Astrocyte of the cerebellum (primary cell): ENCODE measurements around the gene TPSAB1.

Experiments
- DNase-seq: peaks from one replicate; pipeline ENCODE4 v3.0.0-alpha.2; 2011; ENCODE audit warnings: low read depth
- H3K4me3 ChIP-seq: 2 replicates; pipeline ENCODE4 v1.5.1; 2011; ENCODE audit warnings: mild to moderate bottlenecking, low read depth, low read length, moderate library complexity
- in situ Hi-C: cut with HindIII; loops from 2 replicates; pipeline ENCODE4 v1.10.0; 2017; ENCODE audit warnings: low sequenced_read_pairs
- TF ChIP-seq, protein P1 (sequence below): IDR thresholded peaks from 2 replicates; pipeline ENCODE4 v1.5.1; 2012; ENCODE audit warnings: low read length, low read depth, moderate library complexity, mild to moderate bottlenecking; ENCODE audit errors: missing control alignments

Gene TPSAB1

DNA sequence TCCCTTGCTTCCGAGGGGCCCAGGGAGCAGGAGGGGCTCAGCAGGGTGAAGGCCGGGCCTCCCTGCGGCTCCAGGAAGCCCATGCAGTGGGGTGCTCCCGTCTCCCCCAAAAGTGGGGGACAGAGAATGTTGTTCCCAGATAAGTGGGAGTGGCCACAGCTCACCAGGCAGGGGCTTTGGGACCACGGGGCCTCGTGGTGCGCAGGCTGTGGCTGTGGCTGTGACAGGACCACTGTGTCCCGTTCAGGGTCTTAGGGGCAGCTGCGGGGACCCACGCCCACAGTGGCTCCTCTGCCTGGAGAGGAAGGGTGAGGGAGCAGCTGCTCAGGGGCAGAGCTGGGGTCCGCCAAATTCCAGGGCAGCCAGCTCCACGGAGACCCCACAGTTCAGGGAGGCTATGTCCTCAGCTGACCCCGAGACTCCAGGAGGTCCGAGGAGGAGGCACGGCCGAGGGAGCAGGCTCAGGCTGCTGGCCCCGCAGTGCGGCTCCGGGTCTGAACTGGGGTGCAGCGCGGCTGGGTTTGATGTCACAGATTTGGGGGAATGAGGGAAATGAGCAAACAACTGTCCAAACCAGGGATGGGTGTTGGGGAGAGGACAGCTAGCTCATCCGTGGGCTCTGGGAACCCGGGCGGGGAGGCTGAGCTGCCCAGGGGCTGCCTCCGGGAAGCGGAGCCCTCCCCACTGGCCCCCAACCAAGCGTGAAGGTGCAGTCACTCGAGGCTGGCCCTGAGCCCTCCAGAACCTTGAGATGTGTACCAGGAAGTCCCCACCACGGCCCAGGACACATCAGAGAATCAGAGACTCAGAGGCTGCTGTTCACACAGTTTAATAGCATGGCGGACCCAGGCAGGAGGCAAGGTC is 38.8 kb downstream of the TPSAB1 start:
- DNase-seq, result no peak
- TF ChIP-seq, protein P1, sequence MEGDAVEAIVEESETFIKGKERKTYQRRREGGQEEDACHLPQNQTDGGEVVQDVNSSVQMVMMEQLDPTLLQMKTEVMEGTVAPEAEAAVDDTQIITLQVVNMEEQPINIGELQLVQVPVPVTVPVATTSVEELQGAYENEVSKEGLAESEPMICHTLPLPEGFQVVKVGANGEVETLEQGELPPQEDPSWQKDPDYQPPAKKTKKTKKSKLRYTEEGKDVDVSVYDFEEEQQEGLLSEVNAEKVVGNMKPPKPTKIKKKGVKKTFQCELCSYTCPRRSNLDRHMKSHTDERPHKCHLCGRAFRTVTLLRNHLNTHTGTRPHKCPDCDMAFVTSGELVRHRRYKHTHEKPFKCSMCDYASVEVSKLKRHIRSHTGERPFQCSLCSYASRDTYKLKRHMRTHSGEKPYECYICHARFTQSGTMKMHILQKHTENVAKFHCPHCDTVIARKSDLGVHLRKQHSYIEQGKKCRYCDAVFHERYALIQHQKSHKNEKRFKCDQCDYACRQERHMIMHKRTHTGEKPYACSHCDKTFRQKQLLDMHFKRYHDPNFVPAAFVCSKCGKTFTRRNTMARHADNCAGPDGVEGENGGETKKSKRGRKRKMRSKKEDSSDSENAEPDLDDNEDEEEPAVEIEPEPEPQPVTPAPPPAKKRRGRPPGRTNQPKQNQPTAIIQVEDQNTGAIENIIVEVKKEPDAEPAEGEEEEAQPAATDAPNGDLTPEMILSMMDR, result no peak
- H3K4me3 ChIP-seq, result no peak overlapping the region
- in situ Hi-C loops, result loop anchor here (25.0 kb wide), 2 partner anchors 108 to 142 kb away; no protein-coding TSS in a partner anchor

DNA sequence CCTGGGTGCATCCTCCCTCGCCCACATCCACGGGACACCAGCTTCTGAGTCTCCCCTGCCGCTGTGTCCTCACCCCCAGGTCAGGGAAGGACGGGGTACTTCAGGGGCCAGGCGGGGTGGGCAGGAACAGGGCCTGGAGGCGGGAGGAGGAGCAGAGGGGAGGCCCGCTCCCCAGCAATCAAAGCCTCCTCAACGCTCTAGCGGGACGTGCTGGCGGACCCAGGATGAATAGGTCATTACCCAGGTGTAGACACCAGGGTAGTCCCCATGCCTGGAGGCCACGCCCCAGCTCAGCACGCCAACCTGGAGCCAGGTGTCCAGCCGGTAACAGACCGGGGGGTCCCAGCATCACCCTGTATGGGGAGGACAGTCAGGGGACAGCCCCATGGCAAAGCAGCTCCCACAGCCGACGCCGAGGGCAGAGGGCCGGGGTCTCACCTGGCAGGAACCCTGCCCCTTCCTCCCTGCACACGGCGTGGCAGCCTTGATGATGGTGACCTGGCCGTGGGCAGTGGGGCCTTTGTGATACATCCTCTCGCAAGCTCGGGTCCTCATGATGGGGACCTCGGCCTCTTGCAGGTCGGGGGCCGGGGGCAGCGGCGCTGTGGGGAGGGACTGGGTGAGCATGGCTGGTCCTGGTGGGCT is 39.6 kb downstream of the TPSAB1 start:
- TF ChIP-seq, protein P1, result no peak
- H3K4me3 ChIP-seq, result no peak overlapping the region
- DNase-seq, result no peak
- in situ Hi-C loops, result loop anchor here (25.0 kb wide), 2 partner anchors 107 to 143 kb away; no protein-coding TSS in a partner anchor

DNA sequence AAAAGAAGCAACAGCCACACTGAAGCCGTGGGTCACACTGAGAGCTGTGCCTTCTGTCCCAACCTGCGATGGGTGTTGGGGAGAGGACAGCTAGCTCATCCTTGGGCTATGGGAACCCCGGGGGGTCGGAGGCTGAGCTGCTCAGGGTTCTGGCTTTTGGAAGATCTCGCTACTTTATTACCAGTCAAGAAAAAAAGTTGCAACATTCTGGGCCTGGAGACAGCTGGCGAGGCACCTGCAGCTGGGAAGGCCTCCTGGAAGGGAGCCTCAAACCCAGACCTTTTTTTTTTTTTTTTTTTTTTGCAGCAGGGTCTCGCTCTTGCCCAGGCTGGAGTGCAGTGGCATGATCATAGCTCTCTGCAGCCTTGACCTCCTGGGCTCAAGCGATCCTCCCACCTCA is 40.3 kb downstream of the TPSAB1 start:
- TF ChIP-seq, protein P1, result no peak
- in situ Hi-C loops, result loop anchor here (25.0 kb wide), 2 partner anchors 107 to 143 kb away; no protein-coding TSS in a partner anchor
- no peak for DNase-seq
- H3K4me3 ChIP-seq, result no peak overlapping the region

DNA sequence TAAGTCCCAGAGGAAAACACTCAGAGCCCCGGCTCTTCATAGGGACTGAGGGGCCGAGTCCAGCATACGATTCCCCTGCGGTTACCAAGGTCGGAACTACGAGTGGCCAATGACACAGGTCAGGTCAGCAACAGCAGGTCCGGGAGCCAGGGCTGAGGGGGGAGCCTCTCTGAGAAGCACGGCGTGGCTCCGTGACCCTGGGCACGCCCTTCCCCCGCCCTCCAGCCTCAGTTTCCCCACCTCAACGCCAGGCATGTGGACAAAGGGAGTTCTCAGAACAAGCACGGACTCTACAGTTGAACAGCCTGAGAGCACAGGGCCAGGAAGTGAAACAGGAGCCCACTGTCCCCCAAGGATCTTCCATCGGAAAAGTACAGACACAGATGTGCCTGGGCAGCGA is 41.0 kb downstream of the TPSAB1 start:
- DNase-seq, result no peak
- TF ChIP-seq, protein P1, result no peak
- H3K4me3 ChIP-seq, result no peak overlapping the region
- in situ Hi-C loops, result loop anchor here (25.0 kb wide), 2 partner anchors 106 to 144 kb away; no protein-coding TSS in a partner anchor

DNA sequence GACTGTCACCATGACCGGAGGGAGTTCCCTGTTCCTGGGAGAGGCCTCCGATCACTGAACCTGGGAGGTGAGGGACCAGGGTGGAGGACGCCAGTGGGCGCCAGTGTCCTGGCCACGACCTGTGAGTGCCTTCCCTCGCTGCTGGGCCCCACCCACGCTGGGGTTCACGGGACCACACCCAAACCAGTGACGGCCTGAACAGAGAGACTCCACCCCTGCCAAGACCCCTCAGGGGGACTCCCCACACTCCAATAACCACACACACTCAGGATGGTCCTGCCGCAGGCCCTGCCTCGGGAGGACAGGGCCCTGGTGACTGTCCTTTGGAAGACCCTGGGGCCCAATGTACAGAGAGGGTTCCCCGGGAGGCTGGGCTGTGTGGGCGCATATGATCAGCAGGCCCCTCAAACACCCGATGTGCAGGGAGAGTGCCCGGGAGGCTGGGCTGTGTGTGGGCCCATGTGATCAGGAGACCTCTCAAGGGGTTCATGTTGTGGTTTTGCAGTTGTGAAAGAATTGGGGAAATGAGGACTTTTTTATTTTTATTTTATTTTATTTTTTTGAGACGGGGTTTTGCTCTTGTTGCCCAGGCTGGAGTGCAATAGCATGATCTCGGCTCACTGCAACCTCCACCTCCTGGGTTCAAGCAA is 41.9 kb downstream of the TPSAB1 start:
- in situ Hi-C loops, result loop anchor here (25.0 kb wide), 2 partner anchors 105 to 145 kb away; no protein-coding TSS in a partner anchor
- DNase-seq, result no peak
- no peak overlapping the region for H3K4me3 ChIP-seq
- TF ChIP-seq, protein P1, result no peak

DNA sequence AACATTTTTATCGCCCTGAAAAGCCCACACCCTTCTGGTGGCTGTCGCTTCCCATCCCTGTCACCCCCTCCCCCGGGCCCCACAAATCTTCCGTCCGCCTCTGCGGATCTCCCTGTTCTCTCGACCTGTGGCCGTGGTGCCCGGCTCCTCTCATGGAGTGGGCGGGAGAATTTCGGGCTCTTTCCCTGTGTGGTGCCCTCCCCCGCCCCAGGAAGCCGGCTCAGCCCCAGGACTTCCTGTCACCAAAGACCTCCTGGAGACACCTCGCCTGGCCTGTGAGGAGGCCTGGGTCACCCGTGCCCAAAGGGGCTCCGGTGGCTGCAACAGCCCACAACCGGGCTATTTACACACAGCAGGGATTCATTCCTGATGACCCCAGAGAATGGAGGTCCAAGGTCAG is 42.8 kb downstream of the TPSAB1 start:
- DNase-seq, result no peak
- in situ Hi-C loops, result loop anchor here (25.0 kb wide), 2 partner anchors 104 to 146 kb away; no protein-coding TSS in a partner anchor
- TF ChIP-seq, protein P1, result no peak
- no peak overlapping the region for H3K4me3 ChIP-seq
